Ecto neural progenitor cell (in vitro differentiated cells): Measurements from ENCODE around the gene LRP1B.
"Not testable (repeated sequence)": the region's sequence is repeated elsewhere in the genome, so short reads cannot be mapped to it uniquely, and the experiment has no call there.

Experiments used
- DNase-seq: peaks from one replicate; pipeline ENCODE4 v3.0.0-alpha.2; 2018; ENCODE audit warnings: low spot score

Gene LRP1B

DNA sequence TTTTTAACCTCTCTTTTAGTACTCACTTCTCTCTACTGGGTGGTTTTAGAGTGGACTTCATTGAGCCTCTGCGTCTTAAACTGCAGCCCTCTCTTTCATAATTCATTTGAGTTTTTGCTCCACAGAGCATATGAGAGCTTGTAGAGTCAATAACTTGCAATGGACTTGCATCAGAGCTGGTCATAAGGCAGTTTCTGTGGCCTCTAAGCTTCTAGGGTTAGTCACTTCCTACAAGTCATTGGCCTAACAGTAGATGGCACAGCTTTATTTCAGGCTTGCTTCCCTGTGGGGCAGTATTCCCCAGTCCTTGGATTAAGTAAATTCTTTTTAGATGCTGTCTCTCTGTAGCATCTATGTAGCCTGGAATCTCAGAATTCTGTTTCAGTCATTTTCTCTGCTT lies 1435.7 kb downstream of the LRP1B start:
- no peak for DNase-seq

DNA sequence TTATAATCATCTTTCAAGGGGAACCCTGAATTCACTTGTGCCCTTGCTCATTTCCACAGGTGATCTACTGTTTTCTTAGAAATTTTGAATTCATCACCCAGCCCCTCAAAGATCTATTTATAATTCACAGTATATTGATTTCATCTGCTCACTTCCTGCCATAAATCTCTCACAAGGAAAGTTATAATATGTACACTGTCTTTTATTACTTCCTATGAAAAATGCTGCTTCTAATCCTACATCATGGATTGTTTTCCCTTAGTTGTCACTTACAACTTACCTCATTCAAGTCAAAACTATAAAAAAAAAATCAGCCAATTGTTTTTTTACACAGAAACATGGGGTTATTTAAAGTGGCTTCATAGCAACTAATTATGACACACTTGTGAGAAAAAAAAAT lies 1443.0 kb downstream of the LRP1B start:
- no peak for DNase-seq

DNA sequence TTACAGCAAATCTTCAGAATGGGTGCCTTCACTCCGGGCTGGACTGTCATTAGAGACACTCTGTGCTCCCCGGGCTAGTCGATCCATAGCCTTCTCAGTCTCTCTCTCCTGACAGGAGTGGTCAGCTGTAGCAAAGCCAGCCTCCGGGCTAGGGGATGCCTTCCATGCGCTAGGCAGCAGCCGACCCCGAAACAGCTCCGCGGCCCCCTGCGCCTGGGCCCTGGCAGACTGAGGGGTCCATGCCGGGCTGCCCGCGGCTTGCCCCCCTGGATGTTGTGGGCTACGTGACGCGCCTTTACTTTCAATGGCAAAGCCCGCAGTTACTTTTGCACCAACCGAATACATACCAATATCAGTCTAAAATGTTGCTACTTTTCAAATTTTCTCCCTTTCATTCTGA lies 1447.2 kb downstream of the LRP1B start:
- DNase-seq: no peak

DNA sequence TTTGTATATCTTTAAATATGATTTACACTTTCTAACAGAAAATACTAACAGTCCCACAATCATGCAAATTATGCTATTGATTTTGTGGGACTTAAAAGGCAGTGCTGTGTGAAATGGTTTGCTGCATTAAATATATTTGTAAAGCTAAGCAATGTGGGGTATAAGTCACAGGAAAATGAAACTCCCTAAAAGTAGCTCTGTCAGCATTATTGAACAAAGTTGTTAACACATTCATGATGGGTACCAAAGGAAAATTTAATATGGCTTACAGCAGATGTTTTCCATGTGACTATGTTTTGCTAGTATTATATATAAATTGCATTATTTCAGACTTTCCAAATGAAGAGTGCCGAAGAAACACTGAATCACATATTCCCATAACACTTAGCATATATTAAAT lies 1450.0 kb downstream of the LRP1B start:
- no peak for DNase-seq

DNA sequence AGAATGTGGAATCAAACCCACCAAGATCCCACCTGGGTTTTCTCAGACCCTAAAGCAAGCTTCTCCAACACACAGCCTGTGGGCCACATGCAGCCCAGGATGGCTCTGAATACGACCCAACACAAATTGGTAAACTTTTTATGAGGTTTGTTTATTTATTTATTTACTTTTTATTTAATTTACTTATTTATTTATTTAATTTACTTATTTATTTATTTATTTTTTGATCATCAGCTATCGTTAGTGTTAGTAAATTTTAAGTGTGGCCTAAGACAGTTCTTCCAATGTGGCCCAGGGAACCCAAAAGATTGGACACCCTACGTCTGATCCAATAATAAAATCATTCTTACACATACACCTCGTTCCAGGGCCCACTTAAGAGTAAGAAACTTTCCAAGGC lies 1451.1 kb downstream of the LRP1B start:
- DNase-seq: no peak

DNA sequence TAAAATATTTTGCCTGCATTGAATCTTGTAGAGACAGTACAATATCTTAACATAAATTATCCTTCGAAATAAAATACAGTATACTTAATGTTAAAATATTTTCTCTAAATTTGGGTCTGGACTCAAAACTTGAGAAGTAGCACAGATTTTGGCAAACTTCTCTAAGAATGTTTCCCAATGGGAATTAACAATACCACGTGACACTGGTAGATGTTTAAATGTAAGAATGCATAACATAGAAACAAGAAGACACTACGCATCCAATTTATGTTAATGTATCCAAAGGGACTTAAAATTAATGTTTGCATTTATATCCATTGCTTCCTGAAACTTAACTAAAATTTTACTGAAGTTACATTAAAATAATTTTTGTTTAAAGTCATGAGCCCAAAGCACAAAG lies 1460.9 kb downstream of the LRP1B start:
- no peak for DNase-seq

DNA sequence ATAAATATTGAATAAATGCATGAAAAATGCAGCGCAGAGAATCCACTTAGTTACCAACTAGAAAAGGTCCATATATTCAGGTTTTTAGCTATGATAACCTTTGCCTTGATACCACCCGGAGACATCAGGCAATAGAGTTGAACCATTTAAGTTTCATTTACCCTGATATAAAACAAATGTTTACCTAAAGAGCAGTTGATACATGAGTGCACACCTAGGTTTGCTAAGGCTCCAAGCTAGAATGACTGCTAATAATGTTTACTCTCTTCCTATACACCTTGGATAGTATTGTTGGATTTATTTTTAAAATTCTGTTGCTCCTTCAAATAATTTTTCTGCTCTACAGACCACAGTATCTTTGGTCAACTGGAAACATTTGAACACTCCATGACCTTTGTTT lies 1463.6 kb downstream of the LRP1B start:
- DNase-seq: no peak

DNA sequence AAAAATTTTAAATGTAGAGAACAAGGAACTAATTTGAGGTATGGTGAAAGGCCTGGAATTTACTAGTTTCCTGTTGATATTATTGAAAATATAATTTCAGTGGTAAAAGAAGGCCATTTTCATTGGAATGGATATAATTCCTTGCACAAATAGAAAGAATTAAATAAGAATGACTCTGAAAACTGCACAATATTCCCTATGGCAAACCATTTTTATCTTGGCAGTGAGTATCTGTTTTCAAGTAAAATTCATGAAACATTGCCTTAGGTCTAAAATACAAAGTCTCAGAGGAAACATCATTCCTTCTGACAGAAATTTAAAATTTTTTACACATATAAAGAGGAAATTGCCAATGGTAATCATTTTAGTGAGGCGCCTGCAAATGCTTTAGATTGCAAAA lies 1468.3 kb downstream of the LRP1B start:
- DNase-seq: no peak

DNA sequence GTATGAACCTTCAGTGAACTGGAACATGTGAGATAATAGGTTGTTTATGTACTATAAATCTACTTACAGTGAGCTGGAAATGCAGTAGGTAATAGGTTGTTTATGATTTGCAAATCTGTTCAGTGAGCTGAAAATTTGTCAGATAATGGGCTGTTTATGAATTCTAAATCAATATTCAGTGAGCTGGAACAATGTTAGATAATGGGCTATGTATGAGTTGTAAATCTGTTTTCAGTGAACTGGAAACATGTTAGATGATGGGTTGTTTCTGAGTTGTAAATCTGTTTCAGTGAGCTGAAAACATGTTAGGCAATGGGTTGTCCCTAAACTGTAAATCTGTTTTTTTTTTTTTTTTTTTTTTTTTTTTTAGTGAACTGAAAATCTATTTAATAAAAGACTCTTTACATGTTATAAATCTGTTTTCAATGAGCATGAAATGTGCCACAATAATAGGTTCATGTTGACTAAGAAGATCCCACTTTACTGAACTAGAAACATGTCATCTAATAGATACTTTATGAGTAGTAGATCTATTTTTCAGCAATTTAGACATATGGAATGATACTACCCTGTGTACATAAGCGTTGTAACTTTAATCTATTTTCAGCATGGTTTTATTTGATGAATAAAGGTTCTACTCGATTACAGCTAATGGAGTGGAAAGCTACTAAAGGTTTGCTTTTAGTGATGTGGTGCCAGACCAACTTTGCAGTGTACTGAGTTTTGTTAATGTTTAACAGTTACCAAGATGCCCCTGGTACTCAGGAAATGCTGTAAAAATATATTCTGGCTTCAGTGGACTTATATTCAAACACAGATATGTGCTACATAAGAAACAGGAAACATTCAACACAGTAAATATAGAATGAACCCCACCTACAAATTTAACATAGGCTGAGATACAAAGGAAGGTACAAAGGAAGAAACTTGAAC lies 1471.8 kb downstream of the LRP1B start:
- no peak for DNase-seq

DNA sequence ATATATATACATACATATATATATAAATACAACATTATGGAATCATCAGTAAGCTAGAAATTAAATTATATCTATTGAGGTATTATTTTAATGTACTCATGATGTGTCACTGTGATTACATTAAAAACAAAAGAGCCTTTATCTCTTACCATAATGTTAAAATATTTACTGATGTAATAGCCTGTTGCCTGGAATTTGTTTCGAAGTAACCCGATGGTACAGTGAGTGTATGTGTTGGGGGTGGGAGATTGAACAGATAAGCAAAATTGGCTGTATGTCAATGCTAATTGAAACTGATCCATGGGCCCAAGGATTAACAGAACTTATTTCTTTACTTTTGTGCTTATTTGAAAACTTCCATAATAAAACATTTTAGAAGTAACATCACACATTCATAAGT lies 1473.2 kb downstream of the LRP1B start:
- DNase-seq: no peak

DNA sequence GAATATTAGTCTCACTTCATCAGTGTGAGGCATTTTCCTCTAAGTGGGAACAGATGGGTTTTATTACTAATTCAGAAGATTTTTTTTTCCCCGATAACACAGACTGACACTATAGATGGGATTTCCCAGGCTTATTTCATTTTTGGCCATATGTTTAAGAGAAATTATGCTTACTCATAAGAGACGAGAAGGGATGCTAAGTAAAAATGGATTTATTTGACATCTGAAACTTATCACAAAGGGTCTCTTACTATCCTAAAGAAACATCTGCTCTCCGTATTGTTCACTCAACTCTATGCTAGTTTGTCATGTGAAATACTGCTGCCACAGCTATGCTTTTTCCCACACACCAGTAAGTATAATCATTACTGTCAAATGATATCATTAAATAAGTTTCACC lies 1476.3 kb downstream of the LRP1B start:
- no peak for DNase-seq

DNA sequence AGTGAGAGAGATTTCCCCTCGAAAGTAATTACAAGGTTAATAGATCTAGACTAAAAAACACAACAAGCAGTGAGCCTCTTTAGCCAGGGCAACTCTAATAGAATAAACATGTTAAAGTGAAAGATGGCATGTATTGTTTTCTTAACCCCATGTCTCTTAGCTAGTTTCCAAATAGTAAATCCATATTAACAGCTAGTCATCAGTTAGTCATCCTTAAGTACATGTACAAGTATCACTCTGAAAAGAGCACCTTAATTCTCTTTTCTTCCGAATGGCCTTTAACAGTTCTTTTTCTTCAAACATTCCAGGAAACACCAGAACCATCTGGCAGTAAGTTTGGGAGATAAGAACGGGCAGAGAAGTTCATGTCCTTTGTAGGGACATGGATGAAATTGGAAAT lies 1480.0 kb downstream of the LRP1B start:
- DNase-seq: no peak

DNA sequence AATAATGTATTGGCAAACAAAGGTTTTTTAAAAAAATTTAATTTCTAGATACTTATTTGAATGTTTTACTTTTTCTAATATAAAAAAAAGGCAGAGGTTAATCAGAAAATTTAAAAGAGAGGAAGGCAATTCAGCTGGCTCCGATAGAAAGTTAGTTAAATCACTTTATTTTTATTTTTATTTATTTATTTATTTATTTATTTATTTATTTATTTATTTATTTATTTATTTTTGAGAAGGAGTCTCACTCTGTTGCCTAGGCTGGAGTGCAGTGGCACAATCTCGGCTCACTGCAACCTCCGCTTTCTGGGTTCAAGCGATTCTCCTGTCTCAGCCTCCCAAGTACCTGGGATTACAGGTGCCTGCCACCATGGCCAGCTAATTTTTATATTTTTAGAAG lies 1480.7 kb downstream of the LRP1B start:
- DNase-seq: not testable (repeated sequence)

DNA sequence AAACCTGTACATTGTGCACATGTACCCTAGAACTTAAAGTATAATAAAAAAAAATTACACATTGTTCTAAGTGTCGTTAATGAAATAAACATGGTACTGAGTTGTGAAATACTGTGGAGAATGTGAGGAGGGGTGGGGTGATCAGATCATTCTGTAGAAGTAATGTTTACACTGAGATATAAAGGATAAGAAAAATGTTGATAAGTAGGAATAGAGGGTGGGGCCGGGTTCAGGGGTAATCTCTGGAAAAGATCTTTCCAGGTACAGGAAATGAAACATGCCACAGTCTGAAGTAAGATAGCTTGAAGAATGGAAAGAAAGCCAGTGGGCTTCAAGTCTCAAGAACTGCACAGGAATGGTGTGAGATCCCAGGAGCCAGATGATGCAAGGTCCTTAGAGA lies 1482.4 kb downstream of the LRP1B start:
- DNase-seq: no peak

DNA sequence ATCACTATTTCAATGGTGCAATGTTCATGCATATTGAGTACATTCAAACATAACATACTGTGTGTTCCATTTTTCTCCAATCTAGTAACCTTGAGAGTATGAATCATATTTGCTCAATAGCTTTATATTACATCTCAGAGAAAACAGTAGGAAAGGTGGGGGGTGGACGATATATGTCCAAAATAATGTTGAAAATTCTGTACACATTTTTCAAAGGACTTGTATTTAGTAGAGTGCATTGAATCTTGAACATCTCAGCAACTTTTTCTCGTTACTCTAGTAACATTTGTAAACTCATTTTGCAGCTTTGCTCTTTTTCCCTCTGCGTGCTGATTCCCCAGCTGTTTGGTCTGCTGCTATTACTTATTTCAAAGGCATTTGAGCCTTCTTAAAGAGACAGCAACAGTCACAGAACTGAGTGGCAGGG lies 1487.0 kb downstream of the LRP1B start:
- DNase-seq: no peak

DNA sequence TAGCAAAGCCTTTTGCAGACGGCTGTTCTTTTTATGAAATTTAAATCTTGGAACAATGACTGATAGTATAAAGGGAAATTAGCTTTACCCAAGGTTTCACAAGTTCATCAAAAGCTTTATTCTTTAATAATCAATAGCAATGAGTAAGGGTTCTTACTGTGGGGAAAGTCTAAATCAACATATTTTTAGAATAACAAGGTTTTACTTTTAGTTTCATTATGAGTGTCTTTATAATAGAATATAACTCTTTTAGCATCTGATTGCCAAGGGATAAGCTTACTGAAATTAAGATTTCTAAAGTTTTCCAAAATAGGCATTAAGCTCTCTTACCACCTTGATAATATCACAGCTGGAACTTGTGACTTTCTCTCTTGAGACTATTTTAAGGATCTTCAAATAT lies 1489.7 kb downstream of the LRP1B start:
- DNase-seq: no peak

DNA sequence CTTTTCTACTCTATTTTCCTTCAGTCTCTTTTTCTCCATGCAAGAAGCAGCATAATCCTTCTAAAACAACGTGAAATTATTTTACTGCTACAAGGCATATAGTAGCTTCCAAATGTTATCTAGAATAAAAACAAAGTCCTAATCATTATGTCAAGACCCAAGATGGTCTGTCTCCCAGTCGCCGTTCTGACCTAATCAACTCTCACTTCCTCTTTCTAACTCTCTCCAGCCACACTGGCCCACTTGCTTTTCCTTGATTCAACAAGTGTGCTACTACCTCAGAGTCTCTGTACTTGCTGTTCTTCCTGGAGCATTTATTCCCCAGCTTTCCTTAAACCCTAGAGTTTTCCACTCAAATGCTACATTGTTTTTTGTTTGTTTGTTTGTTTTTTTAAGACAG lies 1491.2 kb downstream of the LRP1B start:
- DNase-seq: no peak

DNA sequence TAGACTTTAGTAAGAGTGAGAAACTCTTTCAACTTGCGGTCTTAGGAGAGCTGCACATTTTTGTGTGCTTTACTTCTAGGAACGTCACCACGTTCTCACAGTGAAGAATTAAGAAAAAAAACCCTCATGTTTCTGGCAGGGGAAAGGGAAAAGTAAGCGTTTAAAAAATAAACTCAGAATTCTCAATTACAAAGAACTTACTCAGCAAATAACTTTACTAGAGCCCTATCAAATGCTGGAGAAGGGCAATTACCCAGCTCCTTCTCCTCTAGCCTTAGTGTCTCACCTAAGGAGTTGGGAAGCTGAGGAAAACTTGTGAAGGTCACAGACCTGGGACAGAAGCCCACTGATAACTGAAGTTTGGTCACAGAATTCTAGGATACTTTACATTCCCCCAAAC lies 1500.3 kb downstream of the LRP1B start:
- no peak for DNase-seq

DNA sequence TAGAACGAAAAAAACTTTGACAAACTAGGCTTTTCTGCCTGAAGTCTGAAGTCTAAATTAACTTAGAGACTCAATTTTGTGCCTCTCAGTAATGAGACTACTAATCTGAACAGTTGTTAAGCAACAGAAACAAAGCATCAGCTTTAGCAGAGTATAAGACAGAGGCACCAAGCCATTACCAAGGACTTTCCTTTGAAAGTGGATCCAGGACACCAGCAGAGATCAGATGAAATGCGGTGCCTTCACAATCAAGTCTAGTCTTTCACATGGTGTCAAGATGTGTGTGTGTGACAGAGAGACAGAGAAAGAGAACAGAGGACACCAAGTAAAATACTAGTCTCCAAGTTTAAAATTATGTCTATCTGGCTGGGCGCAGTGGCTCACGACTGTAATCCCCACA lies 1502.9 kb downstream of the LRP1B start:
- no peak for DNase-seq

DNA sequence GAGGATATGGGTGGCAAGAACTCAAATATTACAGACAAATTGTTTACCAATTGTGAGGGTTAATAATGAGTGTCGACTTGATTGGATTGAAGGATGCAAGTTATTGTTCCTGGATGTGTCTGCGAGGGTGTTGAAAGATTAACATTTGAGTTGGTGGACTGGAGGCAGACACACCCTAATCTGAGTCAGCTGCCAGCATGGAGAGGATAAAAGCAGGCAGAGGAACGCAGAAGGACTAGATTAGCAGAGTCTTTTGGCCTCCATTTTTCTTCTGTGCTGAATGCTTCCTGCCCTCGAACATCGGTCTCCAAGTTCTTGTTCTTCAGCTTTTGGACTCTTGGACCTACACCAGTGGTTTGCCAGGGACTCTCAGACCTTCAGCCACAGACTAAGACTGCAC lies 1503.7 kb downstream of the LRP1B start:
- no peak for DNase-seq

DNA sequence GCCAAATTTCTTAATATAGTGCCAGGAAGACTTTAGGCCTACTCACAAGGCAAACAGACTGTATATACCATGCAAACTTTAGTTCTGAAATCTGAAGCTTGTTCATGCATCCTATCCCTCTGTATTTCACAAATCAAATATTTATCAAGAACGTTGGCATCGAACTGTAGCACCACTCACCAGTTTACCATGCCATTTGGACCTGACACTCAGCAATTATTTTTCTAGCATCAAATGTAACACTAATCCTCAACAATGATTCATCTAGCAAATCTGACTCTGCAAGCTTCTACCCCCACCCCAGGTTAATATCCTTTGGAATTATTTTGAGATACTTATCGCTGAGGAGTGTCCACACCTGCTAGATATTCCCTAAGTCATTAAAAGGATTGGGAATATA lies 1506.6 kb downstream of the LRP1B start:
- no peak for DNase-seq

DNA sequence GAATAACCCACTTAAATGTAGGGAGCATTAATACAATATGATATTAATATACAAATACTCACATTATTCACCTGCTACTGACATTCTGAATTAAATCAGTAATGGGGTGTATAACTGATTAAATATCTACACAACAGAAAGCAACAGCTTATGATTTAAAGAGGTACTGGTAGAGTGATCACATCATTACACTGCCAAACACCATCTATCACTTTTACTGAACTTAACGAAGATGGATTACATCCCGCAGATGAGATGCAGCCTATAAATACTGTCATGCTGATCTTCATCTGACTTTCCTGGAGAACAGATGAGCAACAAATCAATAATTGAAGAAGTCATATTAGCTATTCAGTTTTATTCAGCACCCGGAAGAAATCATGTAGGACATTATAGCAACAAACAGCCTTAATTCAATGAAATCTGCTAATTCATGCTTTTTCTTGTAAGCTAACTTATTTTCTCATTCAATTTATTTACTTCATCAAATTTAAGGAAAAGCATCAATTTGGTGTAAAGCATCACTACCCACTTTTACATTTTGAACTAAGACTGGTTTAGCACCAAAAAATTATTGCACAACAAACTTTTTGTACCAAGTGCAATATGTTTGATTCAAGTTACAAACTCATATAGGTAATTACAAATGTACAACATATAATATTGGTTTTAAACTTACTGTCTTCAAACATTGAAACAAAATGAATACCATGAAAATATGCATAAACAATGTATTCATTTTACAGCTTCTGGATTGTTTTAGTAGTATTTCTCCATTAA lies 1509.0 kb downstream of the LRP1B start:
- no peak for DNase-seq

DNA sequence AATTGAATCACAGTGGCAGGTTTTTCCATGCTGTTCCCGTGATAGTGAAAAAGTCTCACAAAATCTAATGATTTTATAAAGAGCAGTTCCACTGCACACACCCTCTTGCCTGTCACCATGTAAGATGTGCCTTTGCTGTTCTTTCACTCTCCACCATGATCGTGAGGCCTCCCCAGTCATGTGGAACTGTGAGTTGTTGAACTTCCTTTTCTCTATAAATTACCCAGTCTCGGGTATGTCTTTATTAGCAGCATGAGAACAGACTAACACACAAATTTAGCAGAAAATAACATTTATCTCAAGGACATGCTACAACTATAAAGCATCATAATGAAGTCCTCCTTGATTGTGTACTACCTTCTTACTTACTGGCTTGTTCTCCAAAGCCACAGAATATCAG lies 1526.0 kb downstream of the LRP1B start:
- no peak for DNase-seq
